Activated CD4-positive, alpha-beta T cell treated with anti-CD3 and anti-CD28 coated beads, Interleukin-2, amount 10 ng/mL, durations not matched to agents 24 days and 14 days (primary cell): Measurements from ENCODE around the gene DBI. TPM values are rescaled to one million over a fixed set of nuclear protein-coding genes. Genes with fewer than 3 reads are reported as not detected.
A peak's percentile ranks its signal among the peaks of the same experiment; 100 is the strongest.

Experiments
- DNase-seq: peaks from one replicate; pipeline ENCODE4 v3.0.0; 2022
- H3K27ac Mint-ChIP-seq: one replicate; pipeline ENCODE4 v1.8.0; 2022; ENCODE audit warnings: mild to moderate bottlenecking, mixed read lengths
- H3K27me3 Mint-ChIP-seq: one replicate; pipeline ENCODE4 v1.8.0; 2022; ENCODE audit warnings: mixed read lengths
- H3K36me3 Mint-ChIP-seq: one replicate; pipeline ENCODE4 v1.8.0; 2022; ENCODE audit warnings: low read depth, mild to moderate bottlenecking, mixed read lengths
- H3K4me1 Mint-ChIP-seq: one replicate; pipeline ENCODE4 v1.8.0; 2021; ENCODE audit warnings: mixed read lengths
- H3K4me3 Mint-ChIP-seq: one replicate; pipeline ENCODE4 v1.8.0; 2022; ENCODE audit warnings: mild to moderate bottlenecking, moderate library complexity, mixed read lengths
- H3K9me3 Mint-ChIP-seq: one replicate; pipeline ENCODE4 v1.8.0; 2021; ENCODE audit warnings: mixed read lengths
- intact Hi-C: fragments of 100-400 bp; cut with micrococcal nuclease; formaldehyde crosslinking; loops from one replicate; pipeline ENCODE4 v1.15.1; 2023
- total RNA-seq: library from RNA; stranded (reverse); gene quantifications from 2 replicates; pipeline ENCODE4 v1.2.3, GENCODE V29; 2022

DBI gene
- 139 and 145 TPM in 2 replicates for total RNA-seq

DNA sequence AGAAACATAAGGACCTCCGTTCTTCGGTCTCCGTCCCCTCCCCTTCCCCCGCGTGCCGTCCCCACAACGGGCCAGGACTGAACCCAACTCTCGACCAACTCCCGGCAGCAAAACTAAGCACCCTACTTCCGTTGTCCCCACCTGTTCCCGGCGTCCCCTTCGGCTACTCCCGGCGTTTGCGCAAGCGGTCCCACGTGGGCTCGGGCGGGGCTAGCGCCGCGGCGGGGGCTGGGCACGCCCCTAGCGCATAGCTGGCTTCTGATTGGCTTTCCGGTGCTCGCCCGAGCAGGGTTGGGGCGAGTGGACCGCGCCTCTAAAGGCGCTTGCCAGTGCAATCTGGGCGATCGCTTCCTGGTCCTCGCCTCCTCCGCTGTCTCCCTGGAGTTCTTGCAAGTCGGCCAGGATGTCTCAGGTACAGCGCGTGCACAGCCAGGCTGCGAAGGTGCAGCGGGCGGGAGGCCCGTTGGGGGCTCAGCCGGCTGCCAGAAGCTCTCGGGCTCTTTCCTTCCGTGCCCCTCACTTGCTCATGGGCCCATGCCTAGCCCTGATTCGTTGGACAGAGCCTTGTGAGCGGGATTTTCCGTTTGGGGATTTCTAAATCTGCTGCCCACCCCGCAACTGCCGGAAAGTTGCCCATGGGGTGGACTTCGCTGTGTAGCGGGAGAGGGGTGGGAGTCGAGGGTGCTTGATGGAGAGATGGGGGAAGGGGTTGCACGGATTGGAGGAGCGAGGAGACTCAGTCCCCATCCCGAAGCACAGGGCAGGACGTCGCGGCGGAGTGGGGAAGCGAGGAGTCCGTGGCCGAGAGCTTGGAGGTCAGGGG, at the start of gene DBI, which contains the start of gene C2orf76:
Gene DBI (plus strand): TSS at position 329 of the 823 bp plus-strand sequence. CDS start 75 bp downstream, at position 404.
Gene C2orf76 (minus strand): TSS at position 186 of the 823 bp plus-strand sequence. CDS start 26,875 bp downstream, outside the sequence.
- Mint-ChIP-seq H3K27me3 (no peaks in the 10 kb centered on the region), H3K4me3 (peak within 1 kb of the TSS; percentile 98)

DNA sequence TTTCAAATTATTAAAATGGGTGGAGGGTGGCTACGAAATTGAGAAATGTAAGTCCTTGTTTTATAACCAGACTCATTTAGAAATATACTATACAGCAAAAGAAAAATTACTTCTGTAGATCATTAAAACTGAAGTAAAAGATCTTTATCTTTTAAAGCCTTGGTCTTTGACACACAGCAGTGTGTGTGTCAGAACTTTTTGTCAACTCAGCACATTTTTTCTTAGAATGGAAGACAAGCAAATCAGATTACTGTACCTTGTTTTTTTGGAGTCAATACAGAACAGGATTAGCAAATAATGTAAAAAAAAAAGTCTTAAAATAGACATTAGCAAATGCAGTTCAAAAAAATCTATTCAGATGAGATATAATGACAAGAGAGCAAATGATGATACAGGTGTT, 49.2 kb upstream of the DBI start:
- no peaks in the 10 kb centered on the region for H3K36me3 Mint-ChIP-seq
- intact Hi-C loops = no loop called here

More for the DNA sequence above, at the start of gene DBI, which contains the start of gene C2orf76:
- peak; percentile 98 for DNase-seq
- Mint-ChIP-seq H3K27ac (peak within 1 kb of the TSS; percentile 97), H3K36me3 (peaks cover 38% of the 10 kb centered on the region), H3K9me3 (no peaks in the 10 kb centered on the region), H3K4me1 (peaks cover 35% of the 10 kb centered on the region)
- intact Hi-C loops = loop anchor here (1.0 to 10.0 kb wide), 9 partner anchors 20 to 1355 kb away; partner anchors contain the start of genes CCDC93, INSIG2, PTPN4 and RALB

GRCh38 chr2:119319593-119319992, 47.2 kb upstream of the DBI start:
- Mint-ChIP-seq H3K9me3 (no peaks in the 10 kb centered on the region), H3K27ac (no peak overlapping the region), H3K27me3 (peaks cover 2% of the 10 kb centered on the region), H3K4me3 (no peak overlapping the region), H3K4me1 (no peaks in the 10 kb centered on the region), H3K36me3 (no peaks in the 10 kb centered on the region)
- intact Hi-C loops = no loop called here
- DNase-seq = no peak

More for the DNA sequence above, 49.2 kb upstream of the DBI start:
- Mint-ChIP-seq H3K9me3 (no peaks in the 10 kb centered on the region), H3K27me3 (peaks cover 2% of the 10 kb centered on the region), H3K4me3 (no peak overlapping the region), H3K27ac (no peak overlapping the region), H3K4me1 (no peaks in the 10 kb centered on the region)
- DNase-seq = no peak

DNA sequence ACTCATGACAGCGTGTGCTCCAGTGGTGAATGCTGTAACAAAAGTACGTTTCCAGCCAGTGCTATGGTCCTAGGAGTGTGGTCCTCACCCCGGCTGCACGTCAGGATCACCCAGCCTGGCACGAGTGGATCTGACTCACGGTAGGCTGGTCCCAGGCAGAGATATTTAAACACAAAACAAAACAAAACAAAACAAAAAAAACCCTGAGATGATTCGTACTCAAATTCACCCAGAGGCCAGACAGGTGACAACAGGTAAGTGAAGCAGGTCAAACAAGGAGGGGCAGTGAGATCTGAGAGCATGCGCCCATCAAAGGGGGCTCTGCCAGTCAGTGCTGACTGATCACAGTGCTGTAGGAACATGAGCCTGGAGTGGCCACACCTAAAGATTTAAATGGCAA, 43.3 kb upstream of the DBI start:
- no peaks in the 10 kb centered on the region for H3K4me1 Mint-ChIP-seq
- intact Hi-C loops = no loop called here
- H3K36me3 Mint-ChIP-seq = no peaks in the 10 kb centered on the region
- peaks cover 2% of the 10 kb centered on the region for H3K27me3 Mint-ChIP-seq
- no peak overlapping the region for H3K27ac Mint-ChIP-seq
- no peak overlapping the region for H3K4me3 Mint-ChIP-seq
- DNase-seq = no peak
- no peaks in the 10 kb centered on the region for H3K9me3 Mint-ChIP-seq

DNA sequence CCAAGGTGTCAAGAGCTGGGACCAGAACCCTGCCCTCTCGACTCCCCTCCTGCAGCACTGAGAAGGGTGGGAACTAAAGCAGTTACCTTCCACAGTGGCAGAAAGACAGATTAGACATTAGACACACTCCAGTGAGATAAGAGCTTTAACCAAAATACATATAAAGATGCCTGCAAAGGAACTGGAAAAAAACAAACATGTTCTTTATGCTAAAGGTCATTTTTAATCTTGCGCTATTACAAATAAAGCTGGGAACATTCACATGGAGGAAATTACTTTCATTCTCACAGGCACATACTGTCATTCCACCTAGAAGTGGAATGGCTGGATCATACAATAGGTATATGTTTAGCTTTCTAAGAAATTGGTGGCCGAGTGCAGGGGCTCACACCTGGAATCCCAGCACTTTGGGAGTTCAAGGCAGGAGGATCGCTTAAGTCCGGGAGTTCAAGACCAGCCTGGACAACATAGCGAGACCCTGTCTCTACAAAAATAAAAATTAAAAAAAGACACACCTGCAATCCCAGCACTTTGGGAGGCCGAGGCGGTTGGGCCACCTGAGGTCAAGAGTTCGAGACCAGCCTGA, 42.0 kb upstream of the DBI start:
- no peak overlapping the region for H3K4me3 Mint-ChIP-seq
- no peaks in the 10 kb centered on the region for H3K27me3 Mint-ChIP-seq
- no peaks in the 10 kb centered on the region for H3K36me3 Mint-ChIP-seq
- no peaks in the 10 kb centered on the region for H3K9me3 Mint-ChIP-seq
- intact Hi-C loops = no loop called here
- no peaks in the 10 kb centered on the region for H3K4me1 Mint-ChIP-seq
- DNase-seq = no peak
- no peak overlapping the region for H3K27ac Mint-ChIP-seq

DNA sequence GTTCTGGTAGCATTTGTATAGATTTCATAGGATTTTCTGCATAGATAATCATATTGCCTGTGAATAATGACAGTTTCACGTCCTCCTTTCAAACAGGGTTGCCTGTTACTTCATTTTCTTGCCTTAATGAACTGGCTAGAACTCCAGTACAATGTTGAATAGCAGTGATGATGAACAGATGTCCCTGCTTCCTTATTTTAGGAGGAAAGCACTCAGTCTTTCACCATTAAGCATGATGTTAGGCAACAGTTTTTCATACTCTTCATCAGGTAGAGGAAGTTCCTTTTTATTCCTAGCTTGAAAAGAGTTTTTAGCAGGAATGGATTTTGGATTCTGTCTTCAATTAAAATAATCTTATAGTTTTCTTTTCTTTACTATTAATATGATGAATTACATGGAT, 39.8 kb upstream of the DBI start:
- H3K27ac Mint-ChIP-seq = no peak overlapping the region
- no peaks in the 10 kb centered on the region for H3K9me3 Mint-ChIP-seq
- H3K4me3 Mint-ChIP-seq = no peak overlapping the region
- intact Hi-C loops = no loop called here
- no peaks in the 10 kb centered on the region for H3K36me3 Mint-ChIP-seq
- no peaks in the 10 kb centered on the region for H3K4me1 Mint-ChIP-seq
- H3K27me3 Mint-ChIP-seq = peaks cover 2% of the 10 kb centered on the region
- no peak for DNase-seq

- DNase-seq = peak; percentile 20
- intact Hi-C loops = no loop called here
- Mint-ChIP-seq H3K36me3 (no peaks in the 10 kb centered on the region), H3K27me3 (peaks cover 2% of the 10 kb centered on the region), H3K4me3 (no peak overlapping the region), H3K9me3 (no peaks in the 10 kb centered on the region), H3K27ac (no peak overlapping the region), H3K4me1 (no peaks in the 10 kb centered on the region)
Observed at GRCh38 chr2:119327431-119327830, 39.3 kb upstream of the DBI start.

- Mint-ChIP-seq H3K4me3 (no peak overlapping the region), H3K36me3 (no peaks in the 10 kb centered on the region), H3K27ac (no peak overlapping the region), H3K9me3 (no peaks in the 10 kb centered on the region), H3K27me3 (peaks cover 2% of the 10 kb centered on the region), H3K4me1 (no peaks in the 10 kb centered on the region)
- no peak for DNase-seq
- intact Hi-C loops = no loop called here
Observed at GRCh38 chr2:119332953-119333352, 33.8 kb upstream of the DBI start.

GRCh38 chr2:119333360-119333759, 33.4 kb upstream of the DBI start:
- Mint-ChIP-seq H3K9me3 (no peaks in the 10 kb centered on the region), H3K27ac (no peak overlapping the region), H3K27me3 (peaks cover 2% of the 10 kb centered on the region), H3K36me3 (no peaks in the 10 kb centered on the region), H3K4me3 (no peak overlapping the region), H3K4me1 (no peaks in the 10 kb centered on the region)
- intact Hi-C loops = no loop called here
- no peak for DNase-seq

- intact Hi-C loops = no loop called here
Observed at GRCh38 chr2:119333833-119334232, 32.9 kb upstream of the DBI start.

GRCh38 chr2:119337749-119338148, 29.0 kb upstream of the DBI start:
- Mint-ChIP-seq H3K4me3 (no peak overlapping the region), H3K9me3 (no peaks in the 10 kb centered on the region), H3K4me1 (peaks cover 3% of the 10 kb centered on the region), H3K27ac (no peak overlapping the region), H3K27me3 (no peaks in the 10 kb centered on the region), H3K36me3 (no peaks in the 10 kb centered on the region)
- intact Hi-C loops = no loop called here
- no peak for DNase-seq

More at GRCh38 chr2:119333833-119334232, 32.9 kb upstream of the DBI start:
- Mint-ChIP-seq H3K9me3 (no peaks in the 10 kb centered on the region), H3K27ac (no peak overlapping the region), H3K27me3 (peaks cover 2% of the 10 kb centered on the region), H3K4me1 (no peaks in the 10 kb centered on the region), H3K4me3 (no peak overlapping the region), H3K36me3 (no peaks in the 10 kb centered on the region)
- DNase-seq = no peak

- intact Hi-C loops = no loop called here
- H3K9me3 Mint-ChIP-seq = no peaks in the 10 kb centered on the region
- H3K27ac Mint-ChIP-seq = no peak overlapping the region
- H3K36me3 Mint-ChIP-seq = no peaks in the 10 kb centered on the region
- peaks cover 3% of the 10 kb centered on the region for H3K4me1 Mint-ChIP-seq
- H3K27me3 Mint-ChIP-seq = no peaks in the 10 kb centered on the region
- DNase-seq = no peak
- H3K4me3 Mint-ChIP-seq = no peak overlapping the region
Observed at GRCh38 chr2:119338272-119338671, 28.5 kb upstream of the DBI start.

GRCh38 chr2:119338826-119339561, 27.8 kb upstream of the DBI start:
- peak overlapping the region; percentile 39 for H3K4me3 Mint-ChIP-seq
- no peak overlapping the region for H3K27ac Mint-ChIP-seq
- DNase-seq = peak; percentile 72
- intact Hi-C loops = no loop called here
- no peaks in the 10 kb centered on the region for H3K9me3 Mint-ChIP-seq
- H3K36me3 Mint-ChIP-seq = no peaks in the 10 kb centered on the region
- H3K4me1 Mint-ChIP-seq = peaks cover 3% of the 10 kb centered on the region
- H3K27me3 Mint-ChIP-seq = no peaks in the 10 kb centered on the region

GRCh38 chr2:119339562-119339923, 27.2 kb upstream of the DBI start:
- Mint-ChIP-seq H3K4me1 (peaks cover 3% of the 10 kb centered on the region), H3K9me3 (no peaks in the 10 kb centered on the region), H3K27ac (no peak overlapping the region), H3K36me3 (no peaks in the 10 kb centered on the region), H3K4me3 (no peak overlapping the region), H3K27me3 (no peaks in the 10 kb centered on the region)
- intact Hi-C loops = no loop called here
- no peak for DNase-seq
